GM12878 (cell line): ENCODE measurements around the gene KCNH6. TPM values are rescaled to one million over a fixed set of nuclear protein-coding genes. Genes with fewer than 3 reads are reported as not detected.

Experiments used
- ATAC-seq: fragments of 200-7000 bp; cut with Tn5 transposase; 3 replicates; pipeline ENCODE4 v1.9.1; 2020; ENCODE audit warnings: mild to moderate bottlenecking, moderate library complexity
- BruUV-seq: library from RNA; stranded (reverse); fragments of 400-500 nt; replicated peaks from 2 replicates; lab custom pipeline; 2021; lab: Mats Ljungman, UMichigan
- CTCF ChIA-PET: fragments of 300-600 bp; sonication (Branson Sonifier 250); formaldehyde crosslinking; extraction: SDS; loops from one replicate; lab custom pipeline; 2021; ENCODE audit warnings: inconsistent platforms; lab: Yijun Ruan, JAX
- POLR2A ChIA-PET: fragments of 350-600 bp; formaldehyde crosslinking; extraction: SDS; loops from one replicate; lab custom pipeline; 2021; ENCODE audit warnings: inconsistent platforms; lab: Charles Lee
- RAD21 ChIA-PET: fragments of 300-600 bp; sonication (Branson Sonifier 250); formaldehyde crosslinking; loops from one replicate; lab custom pipeline; 2023; ENCODE audit warnings: antibody characterized with exemption; ENCODE audit not compliant: unreplicated experiment; lab: Charles Lee
- SMC1A ChIA-PET: fragments of 300-600 bp; sonication (Branson Sonifier 250); formaldehyde crosslinking; loops from one replicate; lab custom pipeline; 2023; ENCODE audit not compliant: unreplicated experiment, uncharacterized antibody; lab: Charles Lee
- DNase-seq: peaks from one replicate; pipeline ENCODE4 v3.0.0-alpha.2; 2011; ENCODE audit warnings: low read depth, low spot score
- FAIRE-seq: peaks from 3 replicates; lab custom pipeline; 2011; peaks lifted over from hg19 to GRCh38; lab: Jason Lieb, UNC
- H2AFZ ChIP-seq: 2 replicates; pipeline ENCODE4 v1.6.0; 2011; ENCODE audit warnings: low read depth, low read length, control low read depth; ENCODE audit not compliant: control insufficient read depth
- H3K27ac ChIP-seq: 2 replicates; pipeline ENCODE4 v1.5.1; 2011; ENCODE audit warnings: control low read depth; ENCODE audit not compliant: control insufficient read depth, insufficient read depth
- H3K27me3 ChIP-seq, 2 experiments: replicated peaks in 1 of 2; 2 replicates each; pipeline versions ENCODE4 v1.6.0 to v1.6.1; 2011; ENCODE audit warnings: low read length in 1 of 2; ENCODE audit not compliant: control insufficient read depth in 2 of 2, insufficient read depth in 2 of 2
- H3K36me3 ChIP-seq, 2 experiments: 2 replicates each; pipeline ENCODE4 v1.5.1; 2011; ENCODE audit warnings: low read length in 1 of 2; ENCODE audit not compliant: control insufficient read depth in 2 of 2, insufficient read depth in 2 of 2
- H3K4me1 ChIP-seq: 2 replicates; pipeline ENCODE4 v1.6.1; 2011; ENCODE audit warnings: mild to moderate bottlenecking, low read length, moderate library complexity, mixed read lengths; ENCODE audit not compliant: control insufficient read depth, insufficient read depth
- H3K4me2 ChIP-seq: 2 replicates; pipeline ENCODE4 v1.6.0; 2011; ENCODE audit warnings: control low read depth; ENCODE audit not compliant: control insufficient read depth, insufficient read depth
- H3K4me3 ChIP-seq: fragments of 200-600 bp; sonication (generic); 2 replicates; pipeline ENCODE4 v1.5.1; 2016
- H3K79me2 ChIP-seq: 2 replicates; pipeline ENCODE4 v1.6.0; 2011; ENCODE audit warnings: low read length; ENCODE audit not compliant: control insufficient read depth, insufficient read depth
- H3K9ac ChIP-seq: 2 replicates; pipeline ENCODE4 v1.8.0; 2011; ENCODE audit warnings: low read length, control low read depth, mixed read lengths; ENCODE audit not compliant: control insufficient read depth, insufficient read depth
- H3K9me3 ChIP-seq: replicated peaks from 3 replicates; pipeline ENCODE4 v1.5.1; 2011; ENCODE audit warnings: mild to moderate bottlenecking, low read length; ENCODE audit not compliant: control insufficient read depth, insufficient read depth
- H4K20me1 ChIP-seq: 2 replicates; pipeline ENCODE4 v1.6.0; 2011; ENCODE audit not compliant: control insufficient read depth, insufficient read depth
- LARP7 ChIP-seq: fragments of 450-650 bp; IDR thresholded peaks from 2 replicates; pipeline ENCODE4 v1.6.1; 2017; ENCODE audit warnings: mild to moderate bottlenecking
- NFYB ChIP-seq: IDR thresholded peaks from 2 replicates; pipeline ENCODE4 v1.6.1; 2011; ENCODE audit warnings: low read depth, mild to moderate bottlenecking, low read length, improper control_type of control experiment, moderate library complexity; ENCODE audit not compliant: insufficient read depth
- SMC3 ChIP-seq: IDR thresholded peaks from 2 replicates; pipeline ENCODE4 v1.6.1; 2011; ENCODE audit warnings: low read length, improper control_type of control experiment, borderline replicate concordance
- SP1 ChIP-seq: IDR thresholded peaks from one replicate; pipeline ENCODE4 v1.6.1; 2011; ENCODE audit warnings: low read depth, low read length
- STAT1 ChIP-seq: fragments of 450-650 bp; conservative IDR thresholded peaks from 2 replicates; pipeline ENCODE4 v1.6.1; 2014; ENCODE audit warnings: antibody characterized with exemption, mild to moderate bottlenecking
- SUPT20H ChIP-seq: IDR thresholded peaks from 2 replicates; pipeline ENCODE4 v1.6.1; 2011; ENCODE audit warnings: low read depth, mild to moderate bottlenecking, low read length, moderate library complexity, borderline replicate concordance; ENCODE audit not compliant: control insufficient read depth
- WRNIP1 ChIP-seq: IDR thresholded peaks from 2 replicates; pipeline ENCODE4 v1.6.1; 2011; ENCODE audit warnings: low read depth, low read length, improper control_type of control experiment, borderline replicate concordance
- ZNF274 ChIP-seq: IDR thresholded peaks from one replicate; pipeline ENCODE4 v1.8.0; 2011; ENCODE audit not compliant: insufficient read length, insufficient read depth
- ZNF622 ChIP-seq: fragments of 450-650 bp; IDR thresholded peaks from 2 replicates; pipeline ENCODE4 v1.6.1; 2017; ENCODE audit warnings: mild to moderate bottlenecking, inconsistent platforms
- WGBS: methylation state at CpG from one replicate; pipeline ENCODE4 v1.1.6; 2016; ENCODE audit warnings: low lambda C conversion rate; ENCODE audit not compliant: insufficient replicate concordance, insufficient coverage; ENCODE audit errors: missing lambda C conversion rate; 5-methylcytosine and 5-hydroxymethylcytosine counted together
- in situ Hi-C: fragments of 300-500 bp; cut with MboI; formaldehyde crosslinking; loops from 9 replicates; pipeline ENCODE4 v1.14.3; 2018; ENCODE audit warnings: mixed read lengths
- intact Hi-C: fragments of 100-400 bp; cut with micrococcal nuclease; formaldehyde crosslinking; loops from one replicate; pipeline ENCODE4 v1.14.2; 2022; ENCODE audit not compliant: unreplicated experiment
- polyA plus RNA-seq, 11 experiments: library from polyadenylated mRNA; depleted of rRNA in 4 of 11; unstranded in 6 of 11; stranded (reverse) in 5 of 11; fragments of >200 nt; fragmentation: Nextera tagmentation in 4 of 11; fragmentation: Illumina TruSeq in 1 of 11; extraction: Ambion mirVana in 4 of 11; extraction: Trizol in 1 of 11; gene quantifications; 1 replicate in 1 of 11; 2 replicates in 10 of 11; pipeline versions ENCODE4 v1.2.1 to v1.2.3, GENCODE V29; 2011 to 2016; ENCODE audit warnings: inconsistent platforms in 2 of 11, missing spikeins in 2 of 11, low read depth in 1 of 11
- total RNA-seq, 4 experiments: library from RNA; depleted of rRNA in 3 of 4; stranded (reverse); fragments of >200 nt in 3 of 4; fragmentation: Illumina TruSeq in 1 of 4; extraction: Trizol in 1 of 4; gene quantifications; 2 replicates each; pipeline versions ENCODE4 v1.2.1 to v1.2.3, GENCODE V29; 2013 to 2021
- TF ChIP-seq, protein P1 (sequence below): IDR thresholded peaks from 2 replicates; pipeline ENCODE4 v1.6.1; 2012; ENCODE audit warnings: low read length, inconsistent platforms
- TF ChIP-seq, protein P2 (sequence below): fragments of 450-650 bp; formaldehyde crosslinking; IDR thresholded peaks from 2 replicates; pipeline ENCODE4 v1.4.0; 2020; ENCODE audit warnings: mild to moderate bottlenecking, moderate library complexity
- TF ChIP-seq, protein P3 (sequence below): fragments of 450-650 bp; IDR thresholded peaks from 2 replicates; pipeline ENCODE4 v1.6.1; 2016; ENCODE audit warnings: mild to moderate bottlenecking

KCNH6 gene
- total and polyA plus RNA-seq, 10 of the 15 experiments (the other 5 are each of a cell fraction or from before 2014, with no cell fraction given), result not detected

DNA sequence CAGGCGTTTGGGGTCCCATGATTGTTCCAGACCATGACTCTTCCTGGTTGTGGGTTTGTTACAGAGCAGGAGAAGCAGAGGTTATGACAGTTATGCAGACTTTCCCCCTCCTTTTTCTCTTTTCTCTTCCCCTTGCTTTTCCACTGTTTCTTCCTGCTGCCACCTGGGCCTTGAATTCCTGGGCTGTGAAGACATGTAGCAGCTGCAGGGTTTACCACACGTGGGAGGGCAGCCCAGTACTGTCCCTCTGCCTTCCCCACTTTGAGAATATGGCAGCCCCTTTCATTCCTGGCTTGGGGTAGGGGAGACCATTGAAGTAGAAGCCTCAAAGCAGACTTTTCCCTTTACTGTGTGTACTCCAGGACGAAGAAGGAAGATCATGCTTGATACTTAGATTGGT is 69.6 kb downstream of the KCNH6 start:
- no peak overlapping the region for H3K4me2 ChIP-seq
- 73% methylated on average over 3 of the region's 3 CpGs for WGBS
- no peak overlapping the region for H3K4me3 ChIP-seq
- DNase-seq (no peak), ATAC-seq (no peak), FAIRE-seq (no peak)
- H3K36me3 ChIP-seq, result peaks cover 22 to 37% of the 10 kb centered on the region in 2 experiments; a peak in 3 of 4 replicates
- no peak overlapping the region for H2AFZ ChIP-seq
- intact Hi-C loops, result no loop called here
- CTCF ChIA-PET, result no interaction called here
- in situ Hi-C loops, result no loop called here
- no TSS peak for BruUV-seq
- H3K4me1 ChIP-seq, result no peaks in the 10 kb centered on the region
- RAD21 ChIA-PET, result no interaction called here
- TF ChIP-seq STAT1 (no peak), SP1 (no peak)
- TF ChIP-seq, protein P1, sequence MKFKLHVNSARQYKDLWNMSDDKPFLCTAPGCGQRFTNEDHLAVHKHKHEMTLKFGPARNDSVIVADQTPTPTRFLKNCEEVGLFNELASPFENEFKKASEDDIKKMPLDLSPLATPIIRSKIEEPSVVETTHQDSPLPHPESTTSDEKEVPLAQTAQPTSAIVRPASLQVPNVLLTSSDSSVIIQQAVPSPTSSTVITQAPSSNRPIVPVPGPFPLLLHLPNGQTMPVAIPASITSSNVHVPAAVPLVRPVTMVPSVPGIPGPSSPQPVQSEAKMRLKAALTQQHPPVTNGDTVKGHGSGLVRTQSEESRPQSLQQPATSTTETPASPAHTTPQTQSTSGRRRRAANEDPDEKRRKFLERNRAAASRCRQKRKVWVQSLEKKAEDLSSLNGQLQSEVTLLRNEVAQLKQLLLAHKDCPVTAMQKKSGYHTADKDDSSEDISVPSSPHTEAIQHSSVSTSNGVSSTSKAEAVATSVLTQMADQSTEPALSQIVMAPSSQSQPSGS, result no peak
- H3K79me2 ChIP-seq, result no peaks in the 10 kb centered on the region
- no peaks in the 10 kb centered on the region for H4K20me1 ChIP-seq
- SMC1A ChIA-PET, result interaction anchor here (1.3 to 1.8 kb wide), 2 partner anchors 9 to 11 kb away, joined by 3 read pairs; no protein-coding TSS in a partner anchor
- no peaks in the 10 kb centered on the region for H3K9me3 ChIP-seq
- H3K27ac ChIP-seq, result no peak overlapping the region
- POLR2A ChIA-PET, result no interaction called here
- H3K27me3 ChIP-seq, result no peaks in the 10 kb centered on the region
- no peak overlapping the region for H3K9ac ChIP-seq

DNA sequence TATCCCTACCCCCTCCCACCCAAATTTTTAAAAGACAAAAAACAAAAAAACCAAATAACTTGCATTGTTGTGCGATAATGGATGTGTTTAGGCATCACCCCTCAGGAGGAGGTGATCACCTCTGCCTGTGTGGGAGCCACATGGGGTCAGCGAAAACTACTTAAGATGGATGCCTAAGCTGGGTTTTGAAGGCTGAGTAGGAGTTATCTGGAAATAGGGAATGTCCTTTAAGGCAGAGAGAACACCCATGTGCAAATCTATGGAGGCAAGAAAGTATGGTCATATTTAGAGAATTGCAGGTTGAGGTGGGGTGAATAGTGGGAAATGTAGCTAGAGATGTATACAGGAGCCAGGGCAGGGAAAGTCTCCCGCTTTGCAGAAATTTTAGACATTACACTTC is 72.0 kb downstream of the KCNH6 start:
- ChIA-PET SMC1A (no interaction called here), CTCF (no interaction called here), RAD21 (no interaction called here), POLR2A (no interaction called here)
- Histone ChIP-seq H4K20me1 (no peaks in the 10 kb centered on the region), H3K4me2 (no peak overlapping the region), H3K4me1 (no peaks in the 10 kb centered on the region), H3K9me3 (no peaks in the 10 kb centered on the region), H3K9ac (no peak overlapping the region), H3K79me2 (no peaks in the 10 kb centered on the region), H3K27ac (no peak overlapping the region), H3K27me3 (no peaks in the 10 kb centered on the region), H3K36me3 (peaks cover 11 to 16% of the 10 kb centered on the region in 2 experiments; a peak in 3 of 4 replicates), H3K4me3 (no peak overlapping the region), H2AFZ (no peak overlapping the region)
- FAIRE-seq (no peak), DNase-seq (no peak), ATAC-seq (no peak)
- intact Hi-C loops (no loop called here), in situ Hi-C loops (no loop called here)
- BruUV-seq, result no TSS peak
- WGBS, result 100% methylated on average over 3 of the region's 3 CpGs
- TF ChIP-seq SUPT20H, result no peak
- TF ChIP-seq ZNF274, result no peak
- TF ChIP-seq ZNF622, result no peak
- TF ChIP-seq, protein P2, sequence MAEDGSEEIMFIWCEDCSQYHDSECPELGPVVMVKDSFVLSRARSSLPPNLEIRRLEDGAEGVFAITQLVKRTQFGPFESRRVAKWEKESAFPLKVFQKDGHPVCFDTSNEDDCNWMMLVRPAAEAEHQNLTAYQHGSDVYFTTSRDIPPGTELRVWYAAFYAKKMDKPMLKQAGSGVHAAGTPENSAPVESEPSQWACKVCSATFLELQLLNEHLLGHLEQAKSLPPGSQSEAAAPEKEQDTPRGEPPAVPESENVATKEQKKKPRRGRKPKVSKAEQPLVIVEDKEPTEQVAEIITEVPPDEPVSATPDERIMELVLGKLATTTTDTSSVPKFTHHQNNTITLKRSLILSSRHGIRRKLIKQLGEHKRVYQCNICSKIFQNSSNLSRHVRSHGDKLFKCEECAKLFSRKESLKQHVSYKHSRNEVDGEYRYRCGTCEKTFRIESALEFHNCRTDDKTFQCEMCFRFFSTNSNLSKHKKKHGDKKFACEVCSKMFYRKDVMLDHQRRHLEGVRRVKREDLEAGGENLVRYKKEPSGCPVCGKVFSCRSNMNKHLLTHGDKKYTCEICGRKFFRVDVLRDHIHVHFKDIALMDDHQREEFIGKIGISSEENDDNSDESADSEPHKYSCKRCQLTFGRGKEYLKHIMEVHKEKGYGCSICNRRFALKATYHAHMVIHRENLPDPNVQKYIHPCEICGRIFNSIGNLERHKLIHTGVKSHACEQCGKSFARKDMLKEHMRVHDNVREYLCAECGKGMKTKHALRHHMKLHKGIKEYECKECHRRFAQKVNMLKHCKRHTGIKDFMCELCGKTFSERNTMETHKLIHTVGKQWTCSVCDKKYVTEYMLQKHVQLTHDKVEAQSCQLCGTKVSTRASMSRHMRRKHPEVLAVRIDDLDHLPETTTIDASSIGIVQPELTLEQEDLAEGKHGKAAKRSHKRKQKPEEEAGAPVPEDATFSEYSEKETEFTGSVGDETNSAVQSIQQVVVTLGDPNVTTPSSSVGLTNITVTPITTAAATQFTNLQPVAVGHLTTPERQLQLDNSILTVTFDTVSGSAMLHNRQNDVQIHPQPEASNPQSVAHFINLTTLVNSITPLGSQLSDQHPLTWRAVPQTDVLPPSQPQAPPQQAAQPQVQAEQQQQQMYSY (CRISPR knock-in tag), result no peak
- no peak for TF ChIP-seq WRNIP1
- TF ChIP-seq SMC3, result no peak
- TF ChIP-seq NFYB, result no peak
- TF ChIP-seq, protein P3, sequence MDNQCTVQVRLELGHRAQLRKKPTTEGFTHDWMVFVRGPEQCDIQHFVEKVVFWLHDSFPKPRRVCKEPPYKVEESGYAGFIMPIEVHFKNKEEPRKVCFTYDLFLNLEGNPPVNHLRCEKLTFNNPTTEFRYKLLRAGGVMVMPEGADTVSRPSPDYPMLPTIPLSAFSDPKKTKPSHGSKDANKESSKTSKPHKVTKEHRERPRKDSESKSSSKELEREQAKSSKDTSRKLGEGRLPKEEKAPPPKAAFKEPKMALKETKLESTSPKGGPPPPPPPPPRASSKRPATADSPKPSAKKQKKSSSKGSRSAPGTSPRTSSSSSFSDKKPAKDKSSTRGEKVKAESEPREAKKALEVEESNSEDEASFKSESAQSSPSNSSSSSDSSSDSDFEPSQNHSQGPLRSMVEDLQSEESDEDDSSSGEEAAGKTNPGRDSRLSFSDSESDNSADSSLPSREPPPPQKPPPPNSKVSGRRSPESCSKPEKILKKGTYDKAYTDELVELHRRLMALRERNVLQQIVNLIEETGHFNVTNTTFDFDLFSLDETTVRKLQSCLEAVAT, result no peak
- TF ChIP-seq LARP7, result no peak
